IPS-20b (cell line): ENCODE measurements around the gene SLC10A1.

Experiments
- H3K27ac ChIP-seq: one replicate; pipeline ENCODE4 v1.5.1; 2013; ENCODE audit warnings: low read length
- H3K27me3 ChIP-seq: 2 replicates; pipeline ENCODE4 v1.6.1; 2013; ENCODE audit warnings: mild to moderate bottlenecking, low read length, inconsistent platforms; ENCODE audit not compliant: insufficient read depth
- H3K36me3 ChIP-seq: 2 replicates; pipeline ENCODE4 v1.6.1; 2013; ENCODE audit warnings: low read depth, mild to moderate bottlenecking, inconsistent platforms, low read length, moderate library complexity; ENCODE audit not compliant: insufficient read depth
- H3K4me1 ChIP-seq: 2 replicates; pipeline ENCODE4 v1.6.1; 2013; ENCODE audit warnings: mild to moderate bottlenecking, control low read depth, inconsistent platforms, low read length, moderate library complexity; ENCODE audit not compliant: insufficient read depth
- H3K4me3 ChIP-seq: 2 replicates; pipeline ENCODE4 v1.5.1; 2013; ENCODE audit warnings: mild to moderate bottlenecking, low read length, inconsistent platforms
- H3K9ac ChIP-seq: 2 replicates; pipeline ENCODE4 v1.6.1; 2013; ENCODE audit warnings: low read depth, mild to moderate bottlenecking, inconsistent platforms, low read length, moderate library complexity
- H3K9me3 ChIP-seq: 2 replicates; pipeline ENCODE4 v1.6.1; 2013; ENCODE audit warnings: mild to moderate bottlenecking, low read depth, low read length, inconsistent platforms; ENCODE audit not compliant: insufficient read depth

SLC10A1 gene

DNA sequence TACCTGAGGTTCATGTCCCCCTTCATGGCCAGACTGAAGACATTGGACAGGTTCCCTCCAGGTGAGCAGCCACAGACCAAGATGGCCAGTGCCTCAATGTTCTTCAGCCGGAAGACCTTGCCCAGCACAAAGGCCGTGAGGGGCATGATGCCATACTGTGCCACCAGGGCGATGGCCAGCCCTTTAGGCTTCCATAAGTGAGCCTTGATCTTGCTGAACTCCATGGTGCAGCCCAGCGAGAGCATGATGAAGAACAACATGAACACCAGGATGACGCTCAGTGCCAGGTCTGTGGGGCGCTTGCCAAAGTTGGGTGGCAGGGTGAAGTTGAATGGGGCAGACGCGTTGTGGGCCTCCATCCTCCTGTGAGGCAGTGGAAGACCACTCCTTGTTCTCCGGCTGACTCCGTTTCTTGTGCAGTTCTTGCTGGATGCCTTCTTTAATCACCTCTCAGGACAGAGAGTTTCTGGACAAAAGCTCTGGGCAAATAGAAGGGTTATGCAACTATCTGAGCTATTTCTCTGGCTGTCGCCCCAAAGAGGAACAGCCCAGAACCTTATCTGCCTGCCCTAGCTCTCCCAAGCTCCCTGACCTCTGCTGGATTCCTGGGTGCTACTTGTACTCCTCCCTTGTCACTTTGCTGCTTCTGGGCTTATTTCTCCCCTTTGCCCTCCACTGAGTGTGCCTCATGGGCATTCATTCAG lies at the start of gene SLC10A1:
Gene SLC10A1 (minus strand): TSS at position 445 of the 704 bp plus-strand sequence. CDS start 86 bp downstream, at position 359.
- no peaks in the 10 kb centered on the region for H3K9me3 ChIP-seq
- H3K27me3 ChIP-seq: no peaks in the 10 kb centered on the region
- H3K36me3 ChIP-seq: no peaks in the 10 kb centered on the region

DNA sequence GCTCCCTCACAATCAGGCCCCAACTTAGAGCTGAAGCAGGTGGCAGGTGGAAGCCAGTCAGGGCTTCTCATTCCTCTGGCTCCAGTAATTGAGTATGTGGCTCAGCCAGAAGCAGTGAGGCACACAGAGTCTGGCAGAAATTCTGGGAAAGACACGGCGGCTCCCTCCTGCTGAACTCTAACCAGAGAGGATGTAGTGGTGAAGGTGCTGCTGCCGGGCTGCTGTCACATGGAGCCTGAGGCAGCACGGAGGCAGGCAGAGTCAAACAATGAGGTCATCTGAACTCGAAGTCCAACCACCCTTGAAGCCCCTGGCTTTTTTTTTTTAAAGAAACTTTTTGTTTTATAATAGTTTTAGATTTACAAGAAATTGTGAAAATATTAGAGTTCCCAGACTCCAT lies 48.7 kb upstream of the SLC10A1 start:
- Histone ChIP-seq H3K27ac (no peak overlapping the region), H3K36me3 (no peaks in the 10 kb centered on the region), H3K4me1 (peaks cover 16% of the 10 kb centered on the region; the same call in 1 of the 2 replicates), H3K9me3 (no peaks in the 10 kb centered on the region), H3K27me3 (peaks cover 5% of the 10 kb centered on the region; the same call in 1 of the 2 replicates), H3K9ac (no peak overlapping the region), H3K4me3 (no peak overlapping the region)

More for the DNA sequence above, at the start of gene SLC10A1:
- Histone ChIP-seq H3K4me3 (no peak within 1 kb of the TSS), H3K9ac (no peak within 1 kb of the TSS), H3K4me1 (peaks cover 9% of the 10 kb centered on the region; the same call in 1 of the 2 replicates), H3K27ac (no peak within 1 kb of the TSS)

DNA sequence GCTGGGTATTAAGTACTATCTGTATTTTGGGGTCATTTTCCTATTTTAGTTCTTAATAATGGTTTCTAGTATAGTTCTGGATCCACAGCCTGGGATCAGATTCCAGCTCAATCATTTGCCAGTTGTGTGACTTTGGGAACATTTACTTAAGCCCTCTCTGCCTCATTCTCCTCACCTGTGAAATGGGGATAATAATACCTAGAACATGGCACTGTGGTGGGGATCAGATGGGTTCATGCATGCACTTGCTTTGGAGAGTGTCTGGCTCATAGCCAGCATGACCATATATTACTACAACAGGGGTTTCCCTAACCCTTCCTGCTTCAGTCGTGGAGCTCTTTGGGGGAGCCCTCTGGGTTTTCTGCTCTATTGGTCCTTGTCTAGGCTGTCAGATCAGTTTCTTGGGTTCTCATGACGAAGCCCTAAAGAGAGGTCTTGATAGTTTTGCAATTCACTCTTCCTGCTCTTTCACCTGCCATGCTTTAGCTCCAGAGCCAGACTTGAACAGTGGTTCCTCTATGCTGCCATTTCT lies 48.1 kb upstream of the SLC10A1 start:
- Histone ChIP-seq H3K27ac (no peak overlapping the region), H3K4me1 (peaks cover 16% of the 10 kb centered on the region; the same call in 1 of the 2 replicates), H3K36me3 (no peaks in the 10 kb centered on the region), H3K9ac (no peak overlapping the region), H3K4me3 (no peak overlapping the region), H3K9me3 (no peaks in the 10 kb centered on the region), H3K27me3 (peaks cover 5% of the 10 kb centered on the region; the same call in 1 of the 2 replicates)

DNA sequence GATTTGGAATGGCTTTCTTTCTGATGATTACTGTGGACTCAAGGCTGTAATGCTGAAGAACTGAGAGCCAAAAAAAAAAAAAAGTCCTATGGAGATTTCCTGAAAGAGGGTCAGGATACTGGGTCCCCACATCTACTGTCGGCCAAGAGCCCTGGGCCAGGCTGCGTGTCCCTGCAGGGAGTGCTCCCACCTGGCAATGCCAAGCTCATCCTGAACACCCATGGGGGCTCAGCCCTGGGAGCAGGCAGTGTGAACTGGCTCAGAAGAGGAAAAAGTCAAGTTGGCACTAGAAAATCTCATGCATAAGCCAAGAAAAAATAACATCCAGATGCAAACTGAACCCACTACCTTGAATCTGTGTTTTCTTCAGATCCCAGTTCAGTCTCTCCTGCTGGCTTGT lies 47.1 kb upstream of the SLC10A1 start:
- no peak overlapping the region for H3K27ac ChIP-seq
- peaks cover 5% of the 10 kb centered on the region; the same call in 1 of the 2 replicates for H3K27me3 ChIP-seq
- H3K9me3 ChIP-seq: no peaks in the 10 kb centered on the region
- H3K36me3 ChIP-seq: no peaks in the 10 kb centered on the region
- peaks cover 16% of the 10 kb centered on the region; the same call in 1 of the 2 replicates for H3K4me1 ChIP-seq
- H3K9ac ChIP-seq: no peak overlapping the region
- no peak overlapping the region for H3K4me3 ChIP-seq

DNA sequence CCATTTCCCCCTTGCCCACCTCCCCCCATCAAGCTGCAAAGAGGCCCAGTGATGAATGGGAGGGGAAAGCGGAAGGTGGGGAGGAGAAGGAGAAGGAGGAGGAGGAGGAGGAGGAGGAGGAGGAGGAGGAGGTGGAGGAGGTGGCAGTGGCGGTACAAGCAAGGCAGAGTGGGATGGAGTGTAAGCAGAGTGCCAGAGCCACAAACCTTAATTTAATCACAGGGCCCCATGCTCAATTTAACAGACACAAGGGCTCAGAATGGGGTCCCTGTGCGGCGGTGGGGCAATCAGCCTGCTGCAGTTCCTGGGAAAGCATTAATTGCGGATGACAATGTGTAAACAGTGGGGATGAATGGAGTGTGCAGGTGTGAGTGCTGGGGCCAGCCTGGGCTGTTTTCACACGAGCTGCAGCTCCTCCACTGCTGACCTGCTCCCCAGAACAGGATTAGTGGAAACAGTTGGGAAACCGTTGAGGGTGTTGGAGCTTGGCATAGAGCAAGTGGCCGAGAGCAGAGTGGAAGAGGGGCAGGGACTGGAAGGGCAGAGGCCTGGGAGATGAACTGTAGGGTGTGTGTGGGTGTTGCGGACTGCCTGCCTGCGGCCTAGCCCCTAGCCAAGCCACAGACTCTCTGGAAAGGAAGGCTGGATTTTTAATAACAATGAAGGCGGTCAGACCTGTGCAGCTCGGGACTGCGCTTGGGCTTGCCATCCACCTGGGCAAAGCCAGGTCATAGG lies 45.8 kb upstream of the SLC10A1 start:
- Histone ChIP-seq H3K9ac (no peak overlapping the region), H3K9me3 (no peaks in the 10 kb centered on the region), H3K36me3 (no peaks in the 10 kb centered on the region), H3K27me3 (peaks cover 5% of the 10 kb centered on the region; the same call in 1 of the 2 replicates), H3K27ac (no peak overlapping the region), H3K4me3 (no peak overlapping the region), H3K4me1 (peaks cover 16% of the 10 kb centered on the region; the same call in 1 of the 2 replicates)

DNA sequence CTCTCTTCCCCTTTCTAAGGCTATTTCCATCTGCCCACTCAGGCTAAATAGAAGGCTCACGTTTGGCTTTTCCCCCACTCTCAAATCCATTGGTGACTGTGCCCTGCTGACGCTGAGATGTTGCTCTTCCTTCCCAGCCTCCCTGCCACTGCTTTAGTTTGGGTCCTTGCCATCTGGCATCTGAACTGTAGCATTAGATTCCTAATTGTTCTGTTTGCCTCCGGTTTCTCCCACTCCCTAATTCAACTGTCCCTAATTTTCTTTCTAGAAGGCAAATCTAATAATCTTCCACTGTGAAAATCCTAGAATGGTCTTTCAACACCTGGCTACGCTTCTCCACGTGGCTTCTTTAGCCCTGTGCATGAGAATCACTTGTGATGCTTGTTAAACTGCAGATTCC lies 44.6 kb upstream of the SLC10A1 start:
- Histone ChIP-seq H3K4me3 (no peak overlapping the region), H3K9me3 (no peaks in the 10 kb centered on the region), H3K36me3 (no peaks in the 10 kb centered on the region), H3K9ac (no peak overlapping the region), H3K27me3 (peaks cover 5% of the 10 kb centered on the region; the same call in 1 of the 2 replicates), H3K4me1 (peaks cover 16% of the 10 kb centered on the region; the same call in 1 of the 2 replicates), H3K27ac (no peak overlapping the region)

DNA sequence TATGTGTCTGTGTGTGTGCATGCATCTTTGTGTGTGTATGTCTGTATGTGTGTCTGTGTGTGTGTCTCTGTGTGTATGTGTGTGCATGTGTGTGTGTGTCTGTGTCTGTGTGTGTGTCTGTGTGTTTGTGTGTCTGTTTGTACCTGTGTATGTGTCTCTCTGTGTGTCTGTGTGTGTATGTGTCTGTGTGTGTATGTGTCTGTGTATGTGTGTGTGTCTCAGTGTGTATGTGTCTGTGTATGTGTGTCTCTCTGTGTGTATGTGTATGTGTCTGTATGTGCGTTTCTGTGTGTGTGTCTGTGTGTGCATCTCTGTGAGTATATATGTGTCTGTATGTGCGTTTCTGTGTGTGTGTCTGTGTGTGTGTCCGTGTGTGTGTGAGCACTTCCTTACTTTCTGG lies 42.6 kb upstream of the SLC10A1 start:
- Histone ChIP-seq H3K4me3 (no peak overlapping the region), H3K27me3 (peaks cover 5% of the 10 kb centered on the region; the same call in 1 of the 2 replicates), H3K27ac (no peak overlapping the region), H3K9me3 (no peaks in the 10 kb centered on the region), H3K36me3 (no peaks in the 10 kb centered on the region), H3K9ac (no peak overlapping the region), H3K4me1 (peaks cover 16% of the 10 kb centered on the region; the same call in 1 of the 2 replicates)

DNA sequence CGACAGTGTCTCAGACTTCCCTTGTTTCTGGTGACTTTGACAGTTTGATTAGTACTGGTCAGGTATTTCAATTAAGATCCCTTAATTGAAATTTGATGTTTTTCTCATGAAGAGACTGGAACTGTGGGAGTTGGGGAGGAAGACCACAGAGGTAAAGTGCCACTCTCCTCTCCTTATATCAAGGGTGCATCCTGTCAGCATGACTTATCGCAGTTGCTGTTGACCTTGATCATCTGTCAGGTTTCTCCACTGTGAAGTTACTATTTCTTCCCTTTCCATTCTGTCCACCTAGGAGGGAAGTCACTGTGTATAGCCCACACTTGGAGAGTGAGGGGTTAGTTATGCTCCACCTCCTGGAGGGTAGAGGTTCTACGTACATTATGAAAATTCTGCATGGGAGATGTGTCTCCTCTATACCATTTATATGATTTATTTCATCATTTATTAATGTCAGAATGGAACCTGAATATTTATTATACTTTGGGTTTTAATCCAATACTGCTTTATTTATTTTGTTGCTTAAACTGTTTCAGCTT lies 41.9 kb upstream of the SLC10A1 start:
- Histone ChIP-seq H3K4me1 (peaks cover 16% of the 10 kb centered on the region; the same call in 1 of the 2 replicates), H3K9ac (no peak overlapping the region), H3K9me3 (no peaks in the 10 kb centered on the region), H3K4me3 (no peak overlapping the region), H3K36me3 (no peaks in the 10 kb centered on the region), H3K27me3 (peaks cover 5% of the 10 kb centered on the region; the same call in 1 of the 2 replicates), H3K27ac (no peak overlapping the region)

DNA sequence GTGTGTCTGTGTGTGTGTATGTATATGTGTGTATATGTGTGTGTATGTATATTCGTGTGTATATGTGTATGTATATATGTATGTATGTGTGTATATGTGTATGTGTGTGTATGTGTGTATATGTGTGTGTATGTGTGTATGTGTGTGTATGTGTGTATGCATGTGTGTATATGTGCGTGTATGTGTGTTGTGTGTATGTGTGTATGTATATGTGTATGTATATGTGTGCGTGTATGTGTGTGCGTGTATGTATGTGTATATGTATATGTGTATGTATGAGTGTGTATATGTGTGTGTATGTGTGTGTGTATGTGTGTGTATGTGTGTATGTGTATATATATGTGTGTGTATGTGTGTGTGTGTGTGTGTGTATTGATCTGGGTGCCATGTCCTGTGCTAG lies 31.8 kb upstream of the SLC10A1 start:
- Histone ChIP-seq H3K27me3 (no peaks in the 10 kb centered on the region), H3K4me1 (no peaks in the 10 kb centered on the region), H3K36me3 (no peaks in the 10 kb centered on the region), H3K27ac (no peak overlapping the region), H3K4me3 (no peak overlapping the region), H3K9ac (no peak overlapping the region), H3K9me3 (no peaks in the 10 kb centered on the region)

DNA sequence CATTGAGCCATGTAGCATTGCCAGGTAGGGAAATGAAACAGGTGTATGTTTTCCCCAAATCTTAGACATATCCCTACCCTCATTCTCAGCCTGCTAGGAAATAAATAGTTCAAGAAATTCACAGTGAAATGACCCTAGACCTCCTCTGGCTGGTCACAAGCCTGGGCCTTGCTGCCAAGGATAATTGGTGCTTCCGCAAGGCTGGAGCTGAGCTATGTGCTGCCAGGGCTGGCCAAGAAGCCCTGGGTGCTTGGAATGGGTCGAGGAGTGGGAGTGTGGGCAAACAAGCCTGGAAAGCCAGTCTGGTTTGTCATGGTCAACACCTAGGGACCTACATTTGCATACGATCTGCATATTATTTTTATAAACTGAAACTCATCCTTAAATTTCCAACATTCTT lies 31.3 kb upstream of the SLC10A1 start:
- Histone ChIP-seq H3K9ac (no peak overlapping the region), H3K36me3 (no peaks in the 10 kb centered on the region), H3K27ac (no peak overlapping the region), H3K9me3 (no peaks in the 10 kb centered on the region), H3K4me3 (no peak overlapping the region), H3K4me1 (no peaks in the 10 kb centered on the region), H3K27me3 (no peaks in the 10 kb centered on the region)

DNA sequence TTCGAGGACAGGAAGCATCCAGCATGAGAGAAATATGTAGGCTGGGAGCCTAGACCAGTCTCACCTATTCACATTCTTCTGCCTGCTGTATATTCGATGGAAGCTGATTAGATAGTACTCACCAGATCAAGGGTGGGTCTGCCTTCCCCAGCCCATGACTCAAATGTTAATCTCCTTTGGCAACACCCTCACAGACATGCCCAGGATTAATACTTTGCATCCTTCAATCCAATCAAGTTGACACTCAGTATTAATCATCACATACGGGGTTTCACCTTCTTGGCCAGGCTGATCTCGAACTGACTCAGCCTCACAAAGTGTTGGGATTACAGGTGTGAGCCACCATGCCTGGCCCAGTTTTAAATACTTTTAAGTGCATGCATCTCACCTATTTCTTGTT lies 30.5 kb upstream of the SLC10A1 start:
- Histone ChIP-seq H3K27ac (no peak overlapping the region), H3K4me1 (no peaks in the 10 kb centered on the region), H3K9ac (no peak overlapping the region), H3K9me3 (no peaks in the 10 kb centered on the region), H3K4me3 (no peak overlapping the region), H3K36me3 (no peaks in the 10 kb centered on the region), H3K27me3 (no peaks in the 10 kb centered on the region)
